HG03457 (cell line): Measurements from ENCODE around the gene SOCS7.

Experiments used
- ATAC-seq: cut with Tn5 transposase; IDR thresholded peaks from one replicate; pipeline ENCODE4 v1.9.1; 2021; ENCODE audit warnings: moderate number of reproducible peaks; ENCODE audit not compliant: unreplicated experiment

The SOCS7 gene

GRCh38 chr17:38361694-38362465 lies 10.2 kb downstream of the SOCS7 start:
- no peak for ATAC-seq

- ATAC-seq = no peak
Measured at GRCh38 chr17:38363016-38363415, 11.4 kb downstream of the SOCS7 start.

DNA sequence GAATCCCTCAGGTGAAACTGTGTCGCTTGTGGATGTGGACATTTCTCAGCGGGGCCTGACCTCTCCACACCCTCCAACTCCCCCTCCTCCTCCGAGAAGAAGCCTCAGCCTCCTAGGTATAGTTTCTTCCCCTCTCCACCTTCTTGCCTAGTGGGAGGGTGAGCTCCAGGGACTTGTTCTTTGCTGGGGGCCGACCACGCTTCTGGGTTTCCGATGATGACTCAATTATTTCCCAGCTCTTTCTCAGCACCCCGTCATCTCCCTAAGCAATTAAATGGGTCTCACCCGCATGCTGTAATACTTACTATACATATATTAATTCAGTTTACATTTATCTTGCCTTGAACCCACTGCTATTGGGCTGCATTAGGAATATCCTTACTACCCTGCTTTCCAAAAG lies 13.1 kb downstream of the SOCS7 start:
- no peak for ATAC-seq

DNA sequence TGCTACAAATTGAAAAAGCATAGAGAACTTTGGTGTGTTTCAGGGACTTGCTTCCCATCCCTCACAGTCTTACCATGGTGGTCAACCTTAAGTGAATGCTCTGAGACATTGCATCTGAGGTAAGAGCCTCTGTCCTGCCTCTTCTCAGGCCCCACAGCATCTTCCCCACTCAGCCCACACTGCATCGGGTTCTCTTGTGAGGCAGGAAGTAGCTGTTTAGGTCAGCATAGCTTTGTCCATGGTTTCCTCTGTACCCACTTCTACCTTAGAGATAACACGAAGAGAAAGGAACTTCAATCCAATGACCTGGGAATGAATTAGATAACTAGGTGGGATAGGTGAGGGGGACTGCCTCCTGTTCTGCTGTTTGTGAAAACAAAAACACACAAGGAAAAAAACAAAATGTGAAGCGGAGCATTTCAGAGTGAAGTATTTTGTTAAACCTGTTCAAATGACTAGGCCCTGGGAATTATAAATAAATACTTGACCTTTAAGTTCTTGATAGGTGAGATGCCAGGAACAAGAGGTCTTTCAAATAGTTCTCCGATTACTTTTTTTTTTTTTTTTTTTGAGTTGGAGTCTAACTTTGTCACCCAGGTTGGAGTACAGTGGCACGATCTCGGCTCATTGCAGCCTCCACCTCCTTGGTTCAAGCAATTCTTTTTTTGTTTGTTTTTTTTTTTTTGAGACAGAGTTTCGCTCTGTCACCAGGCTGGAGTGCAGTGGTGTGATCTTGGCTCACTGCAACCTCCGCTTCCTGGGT lies 17.7 kb downstream of the SOCS7 start:
- ATAC-seq = no peak

DNA sequence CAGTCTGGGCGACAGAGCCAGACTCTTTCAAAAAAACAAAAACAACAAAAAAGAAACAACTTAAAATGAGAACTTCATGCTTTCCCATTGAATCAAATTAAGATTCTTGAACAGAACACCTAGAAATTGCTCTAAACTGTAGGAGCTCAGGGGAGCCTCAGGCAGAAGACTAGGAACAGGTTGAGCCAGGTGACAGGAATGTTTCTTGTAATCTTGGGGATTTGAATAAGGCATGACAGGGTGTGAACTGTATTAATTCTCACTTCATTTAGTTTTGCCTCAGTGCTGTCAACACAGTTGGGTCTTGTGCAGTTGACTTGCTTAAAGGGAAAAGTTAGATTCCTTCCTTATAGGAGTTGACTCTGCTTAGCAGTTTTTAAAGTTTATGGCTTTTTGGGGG lies 27.8 kb downstream of the SOCS7 start:
- ATAC-seq = no peak

GRCh38 chr17:38395090-38395489 lies 43.4 kb downstream of the SOCS7 start:
- ATAC-seq = no peak

DNA sequence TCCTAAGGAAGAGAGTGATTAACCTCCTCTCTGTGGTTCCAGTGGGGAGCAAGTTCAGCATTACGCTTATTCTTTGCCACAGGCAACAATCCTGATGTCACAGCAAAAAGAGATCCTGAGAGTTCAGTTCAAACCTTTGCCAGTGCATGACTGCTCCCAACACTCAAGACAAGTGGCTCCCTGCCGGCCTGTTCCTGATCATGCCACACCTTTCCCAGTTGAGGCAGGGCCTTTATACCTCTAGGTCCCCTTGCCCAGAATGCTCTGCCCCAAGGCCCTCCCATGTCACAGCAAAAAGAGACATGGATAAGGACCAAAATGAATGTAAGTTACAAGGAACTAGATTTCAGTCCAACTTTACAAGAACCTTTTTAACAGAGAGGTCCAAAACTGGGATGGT lies 45.6 kb downstream of the SOCS7 start:
- no peak for ATAC-seq

DNA sequence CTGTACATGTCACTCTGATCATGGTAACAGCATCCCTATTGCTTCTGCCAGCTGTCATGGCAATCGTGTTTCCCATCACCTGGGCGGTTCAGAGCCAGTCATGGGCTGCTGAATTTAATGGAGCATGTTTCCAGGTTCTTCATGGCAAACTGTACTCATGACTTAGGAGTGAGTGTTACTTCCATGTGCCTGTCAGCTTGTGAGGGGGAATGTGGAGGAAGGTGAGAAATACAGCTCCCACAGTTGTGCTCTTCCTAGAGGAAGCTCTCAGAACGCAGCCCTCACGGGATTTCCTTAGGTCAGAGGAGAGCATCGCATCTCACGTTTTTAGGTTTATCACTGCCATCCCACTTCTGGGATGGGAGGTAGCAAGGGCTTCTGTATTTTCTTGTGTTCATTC lies 48.6 kb downstream of the SOCS7 start:
- ATAC-seq = no peak

DNA sequence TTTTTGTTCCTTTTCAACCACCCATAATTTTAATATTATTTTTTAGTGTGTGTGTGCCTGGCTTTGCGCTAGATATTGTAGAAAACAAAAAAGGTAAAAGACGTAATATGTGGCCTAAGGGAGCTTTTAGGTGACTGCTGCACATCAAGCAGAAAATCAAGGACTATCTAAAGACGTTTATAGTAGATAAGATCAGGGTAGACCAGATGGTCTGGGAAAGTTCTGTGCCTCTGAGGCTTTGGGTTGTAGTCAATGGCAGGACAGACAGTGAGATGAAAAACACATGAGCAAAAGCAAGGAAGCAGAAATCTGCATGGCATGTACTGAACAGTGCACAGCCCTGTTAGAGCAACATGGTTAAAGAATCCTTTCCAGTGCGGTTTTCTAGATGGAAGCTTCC lies 49.8 kb downstream of the SOCS7 start:
- ATAC-seq = no peak

DNA sequence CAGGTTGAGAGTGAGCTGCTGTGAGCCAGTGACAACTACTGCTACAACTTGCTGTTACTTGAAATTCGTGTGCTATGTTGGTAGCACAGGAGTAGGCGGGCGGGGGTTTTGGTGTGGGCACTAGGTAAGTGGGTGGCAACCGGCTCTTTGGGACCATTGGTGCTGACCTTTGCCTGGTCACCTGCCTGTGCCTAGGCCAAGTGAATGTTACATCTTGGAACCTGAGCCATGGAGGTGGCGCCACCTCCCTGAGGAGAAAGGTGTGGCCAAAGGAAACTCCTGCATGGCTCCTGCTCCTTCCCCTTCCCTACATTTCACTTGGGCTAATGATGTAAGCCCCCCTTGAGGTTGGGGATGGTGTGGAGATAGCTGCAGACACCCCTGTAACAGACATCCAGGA lies 51.3 kb downstream of the SOCS7 start:
- ATAC-seq = no peak

DNA sequence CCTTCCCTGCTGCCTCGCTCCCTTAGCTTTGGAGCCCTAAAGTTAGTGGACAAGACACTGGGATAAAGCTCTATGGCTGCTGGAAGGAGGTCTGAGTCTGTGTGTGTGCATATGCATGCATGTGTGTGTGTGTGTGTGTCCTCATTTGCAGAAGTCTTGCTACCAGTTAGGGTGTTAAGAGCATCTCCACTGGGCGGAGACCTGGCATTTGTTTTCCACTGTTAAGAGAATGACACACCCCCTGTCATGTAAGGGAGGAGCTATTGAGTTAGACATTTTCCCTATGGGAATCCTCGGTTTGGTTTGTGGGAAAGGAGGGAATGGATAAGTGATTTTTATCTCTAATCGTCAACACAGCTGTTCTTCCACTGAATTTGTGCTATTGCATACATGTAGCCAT lies 51.8 kb downstream of the SOCS7 start:
- ATAC-seq = no peak

GRCh38 chr17:38404174-38404943 lies 52.7 kb downstream of the SOCS7 start:
- no peak for ATAC-seq

DNA sequence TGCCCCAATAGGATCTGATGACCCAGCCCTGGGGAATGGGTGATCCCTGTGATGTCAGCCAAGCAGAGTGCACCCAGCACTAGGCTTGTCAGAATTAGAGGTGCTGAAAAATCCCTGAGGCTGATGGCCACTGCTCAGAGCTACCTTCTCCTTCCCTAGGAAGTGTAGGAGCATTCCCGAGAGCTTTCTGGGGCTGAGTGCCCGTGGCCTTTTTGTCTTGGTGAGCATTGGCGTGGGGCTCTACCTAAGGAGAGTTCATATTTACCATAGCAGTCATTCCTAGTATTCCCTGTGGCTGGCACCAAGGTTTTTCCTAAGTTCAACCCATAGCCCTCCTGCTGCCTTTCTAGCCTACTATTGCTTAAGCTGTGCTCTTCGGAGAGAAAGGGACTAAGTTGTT lies 54.0 kb downstream of the SOCS7 start:
- ATAC-seq = no peak

DNA sequence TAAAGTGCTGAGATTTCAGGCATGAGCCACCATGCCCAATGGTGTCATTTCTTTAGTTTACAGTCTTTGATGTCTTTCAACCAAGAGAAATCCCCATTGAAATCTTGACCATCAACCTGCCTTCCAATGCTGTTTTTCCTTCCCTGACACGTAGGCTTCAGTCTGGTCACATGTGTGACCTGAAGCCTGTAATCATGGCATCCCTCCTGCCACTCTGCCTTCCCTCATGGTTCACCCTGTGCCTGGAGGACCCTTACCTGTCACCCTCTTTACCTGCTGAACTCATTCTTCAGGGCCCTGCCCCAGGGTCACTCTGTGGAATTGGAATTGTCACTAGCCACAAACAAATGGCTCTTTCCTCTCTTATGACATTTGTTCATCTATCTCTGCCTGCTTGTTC lies 58.6 kb downstream of the SOCS7 start:
- ATAC-seq = no peak

DNA sequence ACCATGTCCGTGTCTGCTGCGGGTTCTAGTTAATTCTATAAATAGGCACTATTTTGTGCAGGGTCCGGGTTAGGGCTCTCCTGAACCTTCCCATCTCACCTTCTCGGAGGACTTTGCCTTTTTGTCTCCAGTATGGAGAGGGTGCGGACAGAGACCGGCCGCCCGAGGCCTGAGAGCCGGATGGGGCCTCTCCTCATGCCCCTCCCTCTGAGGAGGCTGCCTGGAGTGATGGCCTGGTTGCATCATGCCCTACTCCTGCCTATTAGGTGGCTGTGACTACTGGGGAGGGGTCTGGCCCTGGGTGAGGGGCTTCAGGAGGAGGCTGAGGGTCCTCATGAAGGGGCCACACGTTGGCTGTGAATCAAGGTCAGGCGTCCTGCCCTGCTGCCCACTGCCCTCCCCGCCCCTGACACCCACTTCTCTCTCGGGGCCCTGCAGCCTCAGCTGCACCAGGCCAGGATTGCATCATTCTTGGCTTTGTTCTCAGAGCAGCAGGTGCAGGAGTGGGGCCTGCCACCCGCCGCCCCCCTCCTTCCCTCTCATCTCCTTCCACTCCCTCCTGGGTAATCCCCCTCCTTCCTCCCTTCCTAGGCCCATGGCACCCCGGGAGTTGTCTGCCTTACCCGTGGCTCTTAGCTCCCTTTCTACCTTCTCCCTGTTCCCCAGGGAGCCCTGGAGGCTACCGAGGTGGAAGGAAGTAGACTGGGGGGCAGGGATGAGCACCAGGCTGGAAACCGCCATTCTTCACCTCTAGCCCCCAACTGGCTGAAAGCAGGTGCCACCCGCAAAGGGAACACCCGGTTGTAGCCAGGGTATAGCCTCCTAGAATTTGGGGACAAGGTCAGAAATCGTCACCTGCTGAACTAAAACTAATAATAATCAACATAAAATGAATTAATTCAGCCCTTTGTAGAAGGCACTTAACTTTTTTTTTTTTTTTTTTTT lies 63.9 kb downstream of the SOCS7 start:
- ATAC-seq = no peak

GRCh38 chr17:38416840-38417209 lies 65.2 kb downstream of the SOCS7 start:
- no peak for ATAC-seq

DNA sequence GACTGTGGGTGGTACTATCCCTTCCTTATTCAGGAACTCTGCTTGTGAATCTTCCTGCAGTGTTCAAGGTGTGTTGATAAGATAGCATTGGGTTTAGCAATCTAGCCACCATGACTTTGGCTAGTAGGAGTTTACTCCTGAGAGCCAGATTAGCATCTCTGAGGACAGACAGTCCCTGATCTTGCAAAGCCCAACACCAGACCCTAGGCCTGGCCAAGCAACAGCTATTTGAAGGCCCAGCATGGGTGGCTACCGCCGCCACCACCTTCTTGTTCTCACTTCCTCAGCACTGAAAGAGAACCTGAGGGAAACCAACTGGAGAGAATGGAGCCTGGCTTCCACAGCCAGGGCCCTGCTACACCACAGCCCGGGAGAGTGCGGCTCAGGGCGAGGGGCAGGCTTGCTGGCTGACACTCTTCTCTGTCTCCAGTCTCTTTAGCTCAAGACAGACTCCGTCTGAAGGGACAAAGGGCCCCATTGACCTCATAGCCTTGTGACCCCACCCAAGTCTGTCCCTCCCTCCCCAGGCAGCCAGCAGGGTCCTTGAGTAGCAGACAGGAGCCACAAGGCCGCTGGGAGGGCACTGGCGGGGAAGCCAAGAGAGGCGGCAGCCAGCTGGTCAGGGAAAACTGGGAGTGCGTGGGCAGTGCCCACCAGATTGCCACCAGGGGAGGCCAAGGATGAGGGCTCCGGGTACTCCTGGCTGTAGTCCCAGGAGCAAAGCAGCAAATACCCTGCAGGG lies 65.7 kb downstream of the SOCS7 start:
- ATAC-seq = no peak

- no peak for ATAC-seq
Measured at GRCh38 chr17:38418062-38418692, 66.5 kb downstream of the SOCS7 start.

DNA sequence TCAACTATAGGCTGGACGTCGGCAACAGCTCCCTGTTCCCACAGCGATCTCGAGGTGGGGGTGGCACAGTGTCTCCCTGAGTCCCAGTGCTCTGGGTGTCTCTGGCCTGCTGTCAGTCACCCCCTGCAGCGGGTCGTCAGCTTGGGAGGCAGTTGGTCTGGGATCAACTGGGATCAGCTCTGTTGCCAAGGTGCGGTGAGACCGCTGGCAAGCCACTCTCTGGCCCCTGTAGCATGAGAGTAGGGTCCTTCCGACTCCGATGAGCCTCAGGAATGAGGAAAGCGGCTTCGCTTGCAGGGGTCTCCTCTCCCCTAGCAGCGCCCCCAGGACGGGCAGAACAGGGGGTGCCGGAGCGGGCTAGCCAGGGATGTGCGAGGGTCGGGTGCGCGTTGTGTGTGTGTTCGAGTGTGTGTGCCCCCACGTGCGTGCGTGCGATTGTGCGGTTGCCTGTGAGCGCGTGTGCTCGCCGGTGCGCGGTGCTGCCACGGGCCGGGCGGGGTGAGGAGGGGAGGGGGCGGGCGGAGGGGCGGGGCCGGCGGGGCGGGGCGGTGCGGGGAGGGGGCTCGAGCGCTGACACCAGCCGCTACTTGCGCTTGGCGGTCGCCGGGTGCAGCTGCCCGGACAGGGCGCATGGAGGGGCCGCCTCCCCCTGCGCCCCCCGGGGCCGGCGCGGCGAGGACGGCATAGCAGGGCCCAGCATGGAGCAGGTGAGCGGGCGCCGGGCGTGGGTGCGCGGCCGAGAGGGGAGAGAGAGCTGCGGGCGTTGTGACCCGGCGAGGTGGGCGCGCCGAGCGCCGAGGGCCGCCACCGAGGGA lies 67.3 kb downstream of the SOCS7 start:
- no peak for ATAC-seq
